Ecto neural progenitor cell (in vitro differentiated cells): ENCODE data around the gene FBXO21.
A peak's percentile ranks its signal among the peaks of the same experiment; 100 is the strongest.

Source experiments
- DNase-seq: peaks from one replicate; pipeline ENCODE4 v3.0.0-alpha.2; 2018; ENCODE audit warnings: low spot score

Gene FBXO21

GRCh38 chr12:117162633-117163032, 27.6 kb downstream of the FBXO21 start:
- no peak for DNase-seq

- no peak for DNase-seq
Measured at GRCh38 chr12:117162167-117162539, 28.1 kb downstream of the FBXO21 start.

GRCh38 chr12:117161460-117162166, 28.7 kb downstream of the FBXO21 start:
- DNase-seq = no peak

- DNase-seq = no peak
Measured at GRCh38 chr12:117159674-117160073, 30.6 kb downstream of the FBXO21 start.

GRCh38 chr12:117158911-117159553, 31.2 kb downstream of the FBXO21 start:
- no peak for DNase-seq

GRCh38 chr12:117158096-117158495, 32.2 kb downstream of the FBXO21 start:
- no peak for DNase-seq

GRCh38 chr12:117155278-117156060, 34.8 kb downstream of the FBXO21 start:
- peak; percentile 92 for DNase-seq

- DNase-seq = no peak
Measured at GRCh38 chr12:117152793-117153775, 37.2 kb downstream of the FBXO21 start.

GRCh38 chr12:117151403-117152031, 38.8 kb downstream of the FBXO21 start:
- DNase-seq = no peak

GRCh38 chr12:117149431-117149830, 40.8 kb downstream of the FBXO21 start:
- DNase-seq = no peak

- no peak for DNase-seq
Measured at GRCh38 chr12:117148642-117149041, 41.6 kb downstream of the FBXO21 start.

- no peak for DNase-seq
Measured at GRCh38 chr12:117147639-117148038, 42.6 kb downstream of the FBXO21 start.

- no peak for DNase-seq
Measured at GRCh38 chr12:117145597-117146154, 44.6 kb downstream of the FBXO21 start.

GRCh38 chr12:117144599-117144998, 45.7 kb downstream of the FBXO21 start:
- DNase-seq = no peak

GRCh38 chr12:117143008-117143532, 47.2 kb downstream of the FBXO21 start:
- no peak for DNase-seq

GRCh38 chr12:117142094-117142493, 48.2 kb downstream of the FBXO21 start:
- DNase-seq = no peak

- no peak for DNase-seq
Measured at GRCh38 chr12:117141097-117141898, 49.0 kb downstream of the FBXO21 start.

GRCh38 chr12:117140397-117141096, 49.7 kb downstream of the FBXO21 start:
- no peak for DNase-seq

GRCh38 chr12:117139025-117139717, 51.1 kb downstream of the FBXO21 start:
- DNase-seq = no peak
